H1 (cell line): ENCODE results near the gene TGM5. TPM values are rescaled to one million over a fixed set of nuclear protein-coding genes. Genes with fewer than 3 reads are reported as not detected.

Experiments
- CTCF ChIA-PET: fragments of 300-600 bp; sonication (Branson Sonifier 250); formaldehyde crosslinking; loops from one replicate; lab custom pipeline; 2021; ENCODE audit not compliant: partially characterized antibody; lab: Charles Lee
- POLR2A ChIA-PET: fragments of 300-600 bp; sonication (Branson Sonifier 250); formaldehyde crosslinking; loops from one replicate; lab custom pipeline; 2021; ENCODE audit warnings: inconsistent platforms; ENCODE audit not compliant: partially characterized antibody; lab: Charles Lee
- DNase-seq, 2 experiments: peaks; one replicate each; pipeline versions ENCODE4 v3.0.0 to v3.0.0-alpha.2; 2010 to 2022; ENCODE audit warnings: low spot score in 2 of 2, low read depth in 1 of 2, mixed read lengths in 1 of 2
- FAIRE-seq: peaks from 2 replicates; lab custom pipeline; 2011; peaks lifted over from hg19 to GRCh38; lab: Jason Lieb, UNC
- H2AFZ ChIP-seq: 2 replicates; pipeline ENCODE4 v1.8.1; 2012; ENCODE audit warnings: low read length, inconsistent platforms
- H2AK5ac ChIP-seq: 2 replicates; pipeline ENCODE4 v1.6.1; 2013; ENCODE audit warnings: low read depth, low read length
- H2BK120ac ChIP-seq: replicated peaks from 2 replicates; pipeline ENCODE3; 2013; ENCODE audit warnings: low read depth, low read length, inconsistent platforms
- H2BK12ac ChIP-seq: 2 replicates; pipeline ENCODE4 v1.6.1; 2013; ENCODE audit warnings: low read depth, low read length
- H2BK15ac ChIP-seq: 2 replicates; pipeline ENCODE4 v1.6.1; 2013; ENCODE audit warnings: low read length
- H2BK20ac ChIP-seq: 2 replicates; pipeline ENCODE4 v1.6.1; 2013; ENCODE audit warnings: low read length
- H2BK5ac ChIP-seq: 2 replicates; pipeline ENCODE4 v1.6.1; 2013; ENCODE audit warnings: low read depth, low read length
- H3K14ac ChIP-seq: 2 replicates; pipeline ENCODE4 v1.6.1; 2013; ENCODE audit warnings: inconsistent platforms; ENCODE audit not compliant: insufficient read length
- H3K18ac ChIP-seq: 2 replicates; pipeline ENCODE4 v1.6.1; 2013; ENCODE audit warnings: low read length; ENCODE audit errors: extremely low read depth
- H3K23ac ChIP-seq: 2 replicates; pipeline ENCODE4 v1.6.1; 2013; ENCODE audit warnings: inconsistent platforms; ENCODE audit not compliant: insufficient read length
- H3K23me2 ChIP-seq: 2 replicates; pipeline ENCODE4 v1.6.1; 2013; ENCODE audit warnings: low read depth, low read length
- H3K27ac ChIP-seq: 2 replicates; pipeline ENCODE4 v1.6.1; 2011; ENCODE audit warnings: low read depth, low read length, inconsistent platforms
- H3K27me3 ChIP-seq, 4 experiments: replicated peaks in 1 of 4; 1 replicate in 1 of 4; 2 replicates in 3 of 4; pipeline versions ENCODE4 v1.6.1 to v1.8.1; 2011 to 2013; ENCODE audit warnings: low read length in 3 of 4, mild to moderate bottlenecking in 3 of 4, inconsistent platforms in 2 of 4, mixed read lengths in 2 of 4, moderate library complexity in 1 of 4; ENCODE audit not compliant: control insufficient read depth in 3 of 4, insufficient read depth in 3 of 4; ENCODE audit errors: extremely low read depth in 1 of 4
- H3K36me3 ChIP-seq, 4 experiments: 2 replicates each; pipeline versions ENCODE4 v1.6.1 to v1.8.1; 2011 to 2013; ENCODE audit warnings: mild to moderate bottlenecking in 4 of 4, low read length in 3 of 4, moderate library complexity in 2 of 4, control low read depth in 1 of 4, inconsistent platforms in 1 of 4; ENCODE audit not compliant: insufficient read depth in 4 of 4, control insufficient read depth in 2 of 4
- H3K4ac ChIP-seq: replicated peaks from 2 replicates; pipeline ENCODE3; 2013; ENCODE audit warnings: low read length, low read depth, mixed read lengths, inconsistent platforms; ENCODE audit not compliant: insufficient read length
- H3K4me1 ChIP-seq, 4 experiments: replicated peaks in 1 of 4; 1 replicate in 1 of 4; 2 replicates in 3 of 4; pipeline versions ENCODE4 v1.6.1 to v1.8.1; 2011 to 2013; ENCODE audit warnings: low read length in 3 of 4, inconsistent platforms in 2 of 4, mixed read lengths in 1 of 4; ENCODE audit not compliant: insufficient read depth in 4 of 4, control insufficient read depth in 3 of 4
- H3K4me2 ChIP-seq, 2 experiments: 2 replicates each; pipeline versions ENCODE4 v1.6.1 to v1.8.1; 2011 to 2013; ENCODE audit warnings: low read depth in 2 of 2, low read length in 2 of 2, control low read depth in 1 of 2, inconsistent platforms in 1 of 2, mild to moderate bottlenecking in 1 of 2; ENCODE audit not compliant: insufficient read depth in 1 of 2
- H3K4me3 ChIP-seq, 4 experiments: fragments of 200-600, 300-600 bp in 1 of 4; sonication (generic), shearing (Covaris generic), sonication (Bioruptor Twin) in 1 of 4; 2 replicates each; pipeline versions ENCODE4 v1.5.1 to v1.8.1; 2011 to 2016; ENCODE audit warnings: low read length in 4 of 4, low read depth in 3 of 4, control low read depth in 2 of 4, inconsistent platforms in 2 of 4, mild to moderate bottlenecking in 2 of 4, mixed read lengths in 1 of 4, moderate library complexity in 1 of 4; ENCODE audit not compliant: insufficient read depth in 2 of 4; ENCODE audit errors: extremely low read depth in 1 of 4
- H3K56ac ChIP-seq: replicated peaks from 2 replicates; pipeline ENCODE3; 2013; ENCODE audit warnings: low read depth, mild to moderate bottlenecking, mixed read lengths, low read length, inconsistent platforms; ENCODE audit not compliant: insufficient read length
- H3K79me1 ChIP-seq: 2 replicates; pipeline ENCODE4 v1.6.1; 2013; ENCODE audit warnings: low read depth, low read length, control low read depth
- H3K79me2 ChIP-seq, 2 experiments: 2 replicates each; pipeline versions ENCODE4 v1.6.1 to v1.8.1; 2012 to 2013; ENCODE audit warnings: low read length in 2 of 2, mild to moderate bottlenecking in 2 of 2, inconsistent platforms in 1 of 2; ENCODE audit not compliant: insufficient read depth in 2 of 2, control insufficient read depth in 1 of 2
- H3K9ac ChIP-seq, 4 experiments: replicated peaks in 1 of 4; 1 replicate in 1 of 4; 2 replicates in 3 of 4; pipeline versions ENCODE4 v1.6.1 to v1.8.1; 2011 to 2013; ENCODE audit warnings: low read depth in 3 of 4, low read length in 3 of 4, control low read depth in 2 of 4, mild to moderate bottlenecking in 2 of 4, moderate library complexity in 2 of 4, inconsistent platforms in 1 of 4; ENCODE audit errors: extremely low read depth in 1 of 4
- H3K9me3 ChIP-seq, 2 experiments: 2 replicates each; pipeline versions ENCODE4 v1.6.1 to v1.8.1; 2012 to 2013; ENCODE audit warnings: mild to moderate bottlenecking in 2 of 2, moderate library complexity in 2 of 2, control low read depth in 1 of 2, inconsistent platforms in 1 of 2, low read depth in 1 of 2, low read length in 1 of 2, mixed read lengths in 1 of 2; ENCODE audit not compliant: insufficient read depth in 2 of 2
- H4K20me1 ChIP-seq, 2 experiments: replicated peaks in 1 of 2; 2 replicates each; pipeline versions ENCODE3 to v1.8.1; 2011 to 2013; ENCODE audit warnings: inconsistent platforms in 2 of 2, low read length in 2 of 2, mild to moderate bottlenecking in 1 of 2; ENCODE audit not compliant: insufficient read depth in 2 of 2, control insufficient read depth in 1 of 2
- H4K5ac ChIP-seq: 2 replicates; pipeline ENCODE4 v1.6.1; 2013; ENCODE audit warnings: low read length, low read depth, mixed read lengths, inconsistent platforms; ENCODE audit not compliant: insufficient read length
- H4K8ac ChIP-seq: 2 replicates; pipeline ENCODE4 v1.8.0; 2013; ENCODE audit warnings: mild to moderate bottlenecking, moderate library complexity, low read length, inconsistent platforms; ENCODE audit not compliant: insufficient read depth; ENCODE audit errors: extremely low read depth
- H4K91ac ChIP-seq: replicated peaks from 2 replicates; pipeline ENCODE3; 2013; ENCODE audit warnings: low read length, mixed read lengths, inconsistent platforms; ENCODE audit not compliant: insufficient read length
- CHD1 ChIP-seq: IDR thresholded peaks from 2 replicates; pipeline ENCODE4 v1.6.1; 2012; ENCODE audit warnings: low read depth, low read length, improper control_type of control experiment
- CHD2 ChIP-seq: IDR thresholded peaks from 2 replicates; pipeline ENCODE4 v1.6.1; 2012; ENCODE audit warnings: low read length, improper control_type of control experiment
- MAFK ChIP-seq: IDR thresholded peaks from 2 replicates; pipeline ENCODE4 v1.6.1; 2012; ENCODE audit warnings: low read depth, mild to moderate bottlenecking, improper control_type of control experiment, low read length
- POU5F1 ChIP-seq: IDR thresholded peaks from 2 replicates; pipeline ENCODE4 v1.6.1; 2011; ENCODE audit warnings: low read depth, mild to moderate bottlenecking, low read length, moderate library complexity
- RFX5 ChIP-seq: IDR thresholded peaks from 2 replicates; pipeline ENCODE4 v1.6.1; 2011; ENCODE audit warnings: low read depth, low read length, improper control_type of control experiment, borderline replicate concordance
- SAP30 ChIP-seq: fragments of 300-600 bp; sonication (generic); IDR thresholded peaks from 2 replicates; pipeline ENCODE4 v1.7.1; 2012; ENCODE audit warnings: low read length, moderate library complexity, mild to moderate bottlenecking, inconsistent platforms; ENCODE audit not compliant: insufficient read depth, insufficient replicate concordance
- SIX5 ChIP-seq: IDR thresholded peaks from 2 replicates; pipeline ENCODE4 v1.6.1; 2011; ENCODE audit warnings: mild to moderate bottlenecking, low read depth, low read length
- TCF12 ChIP-seq: IDR thresholded peaks from 2 replicates; pipeline ENCODE4 v1.6.1; 2011; ENCODE audit warnings: low read depth, mild to moderate bottlenecking, low read length
- WGBS, 2 experiments: shearing (Covaris generic) in 1 of 2; methylation state at CpG; one replicate each; pipeline versions ENCODE4 v1.1.6 to v1.1.7; 2013 to 2015; ENCODE audit warnings: low lambda C conversion rate in 2 of 2, mixed read lengths in 2 of 2, inconsistent platforms in 1 of 2, low coverage in 1 of 2, missing lambda C conversion rate in 1 of 2; ENCODE audit not compliant: insufficient replicate concordance in 2 of 2, insufficient coverage in 1 of 2, insufficient read length in 1 of 2; ENCODE audit errors: extremely low coverage in 1 of 2, missing lambda C conversion rate in 1 of 2; 5-methylcytosine and 5-hydroxymethylcytosine counted together
- polyA plus RNA-seq, 7 experiments: library from polyadenylated mRNA; depleted of rRNA in 3 of 7; stranded (reverse) in 5 of 7; unstranded in 2 of 7; fragments of >200 nt in 5 of 7; fragments of 200-250 nt in 2 of 7; gene quantifications; 1 replicate in 5 of 7; 2 replicates in 1 of 7; 4 replicates in 1 of 7; pipeline versions ENCODE4 v1.2.1 to v1.2.3, GENCODE V29; 2011 to 2013; ENCODE audit warnings: missing spikeins in 2 of 7, mixed read lengths in 2 of 7
- total RNA-seq: library from RNA; stranded (reverse); fragmentation: NEBNext Ultra II Directional; extraction: Animal tissue kit (Norgen Biotek cat#: 25700); gene quantifications from 2 replicates; pipeline ENCODE4 v1.2.1, GENCODE V29; 2021
- TF ChIP-seq, protein P1 (sequence below): IDR thresholded peaks from 2 replicates; pipeline ENCODE4 v1.6.1; 2011; ENCODE audit warnings: low read length, improper control_type of control experiment
- TF ChIP-seq, protein P2 (sequence below): IDR thresholded peaks from 2 replicates; pipeline ENCODE4 v1.6.1; 2012; ENCODE audit warnings: low read length, inconsistent platforms

Gene TGM5
- total and polyA plus RNA-seq, 2 of the 8 experiments (the other 6 are each of a cell fraction or from before 2014, with no cell fraction given), result not detected

DNA sequence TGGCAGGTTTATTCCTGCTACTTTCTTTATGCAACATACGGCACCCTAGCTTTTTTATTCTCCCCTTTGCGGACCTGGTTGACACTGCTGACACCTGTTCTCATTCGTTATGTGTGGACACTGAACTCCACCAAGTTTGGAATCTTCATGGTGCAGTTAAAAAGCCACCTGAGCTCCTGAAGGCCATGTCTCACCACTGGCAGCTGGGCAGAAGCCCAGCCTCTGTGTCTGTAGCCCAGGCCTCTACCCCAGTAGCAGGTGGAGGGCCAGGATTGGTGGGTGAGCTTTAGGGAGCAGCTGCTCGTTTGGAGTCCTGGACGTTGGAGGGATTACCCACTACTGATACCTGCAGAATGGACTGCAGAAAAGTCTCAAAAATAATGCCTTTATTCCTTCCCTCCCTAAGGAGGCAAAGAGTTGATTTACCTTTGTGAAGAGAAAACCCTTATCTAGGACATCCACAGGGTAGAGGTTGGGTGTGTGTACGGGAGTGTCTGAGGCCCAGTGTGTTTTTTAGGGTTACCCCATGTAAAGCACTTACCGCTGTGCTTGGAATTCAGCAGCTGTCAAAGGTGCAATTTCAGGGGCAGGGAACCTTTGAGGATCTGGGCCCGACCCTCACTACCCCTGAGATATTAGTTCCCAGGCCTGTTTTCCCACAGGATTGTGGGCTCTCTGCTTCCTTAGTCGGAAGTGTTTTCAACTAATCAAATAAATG, 82.2 kb downstream of the TGM5 start:
- H2AK5ac ChIP-seq, result no peak overlapping the region
- H3K4me1 ChIP-seq, result peaks cover 4 to 8% (median 5%) of the 10 kb centered on the region in 4 experiments; a peak in 5 of 7 replicates
- H3K36me3 ChIP-seq, result no peaks in the 10 kb centered on the region
- DNase-seq, result no peak
- no peaks in the 10 kb centered on the region for H3K27me3 ChIP-seq
- H2BK5ac ChIP-seq, result no peak overlapping the region
- no peak overlapping the region for H4K8ac ChIP-seq
- no peaks in the 10 kb centered on the region for H3K79me1 ChIP-seq
- no peak overlapping the region for H2BK20ac ChIP-seq
- POLR2A ChIA-PET, result interaction anchor here (1.1 to 1.2 kb wide), 2 partner anchors 8 to 9 kb away, joined by 3 to 4 read pairs; no protein-coding TSS in a partner anchor
- H3K4me3 ChIP-seq, result peak overlapping the region; percentile 64 to 93 (median 89); a peak in 5 of 8 replicates
- H2AFZ ChIP-seq, result no peak overlapping the region
- no peak overlapping the region for H3K9ac ChIP-seq
- no peaks in the 10 kb centered on the region for H3K9me3 ChIP-seq
- H3K23me2 ChIP-seq, result peaks cover 7% of the 10 kb centered on the region
- H3K18ac ChIP-seq, result no peak overlapping the region
- H3K27ac ChIP-seq, result no peak overlapping the region
- no peak overlapping the region for H3K56ac ChIP-seq
- H2BK12ac ChIP-seq, result no peak overlapping the region
- no peak overlapping the region for H4K91ac ChIP-seq
- peak overlapping the region; percentile 96 to 99 for H3K4me2 ChIP-seq
- no peak overlapping the region for H3K4ac ChIP-seq
- H4K5ac ChIP-seq, result no peak overlapping the region
- no peak for FAIRE-seq
- no peak overlapping the region for H2BK120ac ChIP-seq
- peaks cover 0 to 2% of the 10 kb centered on the region in 2 experiments for H4K20me1 ChIP-seq
- H3K79me2 ChIP-seq, result no peaks in the 10 kb centered on the region
- WGBS, 2 experiments, result 55% methylated on average over 9 of the region's 9 CpGs; no CpG with 5 or more reads in 1 of the 2 experiments
- H3K14ac ChIP-seq, result no peak overlapping the region
- no peak overlapping the region for H3K23ac ChIP-seq
- H2BK15ac ChIP-seq, result no peak overlapping the region
- CTCF ChIA-PET, result interaction anchor here (0.5 to 4.1 kb wide), 8 partner anchors 10 to 197 kb away, joined by 3 to 16 read pairs (median 4); no protein-coding TSS in a partner anchor
- TF ChIP-seq, protein P1, sequence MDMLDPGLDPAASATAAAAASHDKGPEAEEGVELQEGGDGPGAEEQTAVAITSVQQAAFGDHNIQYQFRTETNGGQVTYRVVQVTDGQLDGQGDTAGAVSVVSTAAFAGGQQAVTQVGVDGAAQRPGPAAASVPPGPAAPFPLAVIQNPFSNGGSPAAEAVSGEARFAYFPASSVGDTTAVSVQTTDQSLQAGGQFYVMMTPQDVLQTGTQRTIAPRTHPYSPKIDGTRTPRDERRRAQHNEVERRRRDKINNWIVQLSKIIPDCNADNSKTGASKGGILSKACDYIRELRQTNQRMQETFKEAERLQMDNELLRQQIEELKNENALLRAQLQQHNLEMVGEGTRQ, result no peak
- TF ChIP-seq CHD2, result no peak
- no peak for TF ChIP-seq POU5F1
- no peak for TF ChIP-seq SIX5
- peak; percentile 17 for TF ChIP-seq SAP30
- TF ChIP-seq, protein P2, sequence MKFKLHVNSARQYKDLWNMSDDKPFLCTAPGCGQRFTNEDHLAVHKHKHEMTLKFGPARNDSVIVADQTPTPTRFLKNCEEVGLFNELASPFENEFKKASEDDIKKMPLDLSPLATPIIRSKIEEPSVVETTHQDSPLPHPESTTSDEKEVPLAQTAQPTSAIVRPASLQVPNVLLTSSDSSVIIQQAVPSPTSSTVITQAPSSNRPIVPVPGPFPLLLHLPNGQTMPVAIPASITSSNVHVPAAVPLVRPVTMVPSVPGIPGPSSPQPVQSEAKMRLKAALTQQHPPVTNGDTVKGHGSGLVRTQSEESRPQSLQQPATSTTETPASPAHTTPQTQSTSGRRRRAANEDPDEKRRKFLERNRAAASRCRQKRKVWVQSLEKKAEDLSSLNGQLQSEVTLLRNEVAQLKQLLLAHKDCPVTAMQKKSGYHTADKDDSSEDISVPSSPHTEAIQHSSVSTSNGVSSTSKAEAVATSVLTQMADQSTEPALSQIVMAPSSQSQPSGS, result no peak
- no peak for TF ChIP-seq TCF12
- TF ChIP-seq RFX5, result no peak
- TF ChIP-seq CHD1, result no peak
- no peak for TF ChIP-seq MAFK
